ENCODE data around the gene CPB2. TPM values are rescaled to one million over a fixed set of nuclear protein-coding genes. Genes with fewer than 3 reads are reported as not detected.

The CPB2 gene
- polyA plus RNA-seq, 4 donors = 0.16 to 1.8 (median 0.20) TPM

GRCh38 chr13:46057256-46058015, 47.4 kb downstream of the CPB2 start:
- no peak for DNase-seq (ENCODE audit: low read depth in 4 of 4, low spot score in 2 of 4)

DNA sequence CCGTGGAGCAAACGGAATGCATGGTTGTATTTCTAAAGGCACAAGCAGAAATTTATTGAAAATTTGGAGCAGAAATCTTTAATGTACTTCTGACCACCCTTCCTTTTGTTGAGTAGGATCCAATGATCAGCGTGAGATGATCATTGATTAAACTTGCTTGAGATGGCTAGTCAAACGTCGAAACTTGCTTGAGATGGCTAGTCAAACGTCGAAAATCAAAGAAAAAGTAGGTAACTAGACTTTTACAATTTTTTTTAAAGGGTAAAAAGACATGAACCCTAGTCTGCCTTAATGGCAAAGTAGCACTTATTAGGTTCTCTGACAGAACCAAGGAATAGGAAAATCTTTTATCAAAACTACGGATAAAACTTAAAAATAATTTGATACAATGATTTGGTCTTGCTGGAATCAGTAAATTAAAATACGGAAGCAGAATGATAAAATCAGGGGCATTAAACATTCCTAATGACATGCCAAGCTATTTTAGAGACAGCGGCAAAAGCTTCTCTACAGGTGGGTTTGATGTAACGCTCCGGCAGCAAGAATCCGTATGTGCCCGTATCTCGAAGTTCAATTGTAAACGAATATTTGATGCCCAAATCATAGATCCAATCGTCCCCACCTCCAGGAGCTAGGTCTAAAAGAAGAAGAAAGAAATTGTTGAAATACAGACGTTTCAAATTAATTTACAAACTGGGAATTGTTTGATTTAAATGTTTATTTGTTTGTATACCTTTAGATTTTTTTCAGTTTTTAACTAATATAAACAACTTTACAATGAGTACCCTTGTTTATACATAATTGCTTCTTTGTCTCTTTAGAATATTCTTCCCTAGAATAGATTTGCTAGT, 51.4 kb downstream of the CPB2 start:
- peak in 3 of 4 donors; percentile 9 to 13 (median 11) for DNase-seq (ENCODE audit: low read depth in 4 of 4, low spot score in 2 of 4)

- DNase-seq (ENCODE audit: low read depth in 4 of 4, low spot score in 2 of 4) = peak; percentile 76 to 94 (median 84)
Measured at GRCh38 chr13:46052319-46053161, 52.3 kb downstream of the CPB2 start, which contains the start of gene ZC3H13. Gene ZC3H13, minus strand, starts transcription at chr13:46052746. Its CDS starts 7,239 bp downstream, at chr13:46045507.

- DNase-seq (ENCODE audit: low read depth in 4 of 4, low spot score in 2 of 4) = peak; percentile 13 to 53 (median 26)
Measured at GRCh38 chr13:46051968-46052318, 52.9 kb downstream of the CPB2 start.

DNA sequence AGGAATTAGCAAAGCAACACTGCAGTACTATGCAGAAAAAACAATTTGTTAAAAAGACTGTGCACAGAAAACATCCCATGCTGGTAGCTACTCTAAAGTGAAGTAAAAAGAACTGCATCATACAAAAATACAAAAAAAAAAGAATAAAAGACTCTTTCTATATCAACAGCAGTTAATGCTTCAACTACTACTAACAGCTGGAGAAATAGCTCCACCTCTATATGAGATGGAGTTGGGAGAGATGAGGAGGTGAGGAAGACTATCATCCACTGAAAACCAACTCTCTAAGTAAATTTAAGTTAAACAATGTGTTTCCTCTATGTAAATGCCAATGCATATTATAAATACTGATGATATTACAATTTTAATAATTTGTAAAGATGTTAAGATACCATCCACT, 54.1 kb downstream of the CPB2 start:
- no peak for DNase-seq (ENCODE audit: low read depth in 4 of 4, low spot score in 2 of 4)

GRCh38 chr13:46045424-46045823, 59.4 kb downstream of the CPB2 start:
- no peak for DNase-seq (ENCODE audit: low read depth in 4 of 4, low spot score in 2 of 4)

DNA sequence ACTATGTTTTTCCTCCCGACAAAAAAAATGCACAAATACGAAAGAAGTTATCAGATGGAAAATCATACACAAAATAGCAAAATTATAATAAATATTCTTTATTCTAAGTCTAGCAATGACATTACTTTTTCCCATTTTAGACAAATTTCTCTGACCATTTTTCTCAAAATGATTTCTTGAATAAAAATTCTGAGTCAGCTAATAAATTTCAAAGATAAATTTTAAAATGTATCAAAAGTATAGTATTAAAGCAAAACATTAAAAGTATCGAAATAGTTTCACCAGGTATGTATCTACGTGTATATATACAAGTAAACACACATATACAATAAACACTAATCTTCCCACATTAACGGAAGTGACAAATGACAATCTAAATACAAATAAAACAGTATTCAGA, 61.2 kb downstream of the CPB2 start:
- DNase-seq (ENCODE audit: low read depth in 4 of 4, low spot score in 2 of 4) = no peak

- no peak for DNase-seq (ENCODE audit: low read depth in 4 of 4, low spot score in 2 of 4)
Measured at GRCh38 chr13:46041419-46041839, 63.4 kb downstream of the CPB2 start.

DNA sequence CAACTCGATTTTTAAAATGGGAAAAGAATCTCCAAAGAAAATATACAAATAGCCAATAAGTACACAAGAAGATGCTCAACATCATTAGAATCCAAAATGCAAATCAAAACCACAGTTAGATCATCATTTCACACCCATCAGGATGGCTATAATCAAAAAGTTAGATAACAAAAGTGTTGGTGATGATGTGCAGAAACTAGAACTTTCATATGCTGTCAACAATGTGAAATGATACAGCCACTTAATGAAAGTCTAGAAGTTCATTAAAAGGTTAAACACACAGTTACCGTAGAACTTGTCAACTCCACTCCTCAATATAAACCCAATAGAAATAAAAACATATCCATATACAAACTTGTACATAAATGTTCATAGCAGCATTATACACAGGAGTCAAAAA, 64.1 kb downstream of the CPB2 start:
- DNase-seq (ENCODE audit: low read depth in 4 of 4, low spot score in 2 of 4) = no peak

- DNase-seq (ENCODE audit: low read depth in 4 of 4, low spot score in 2 of 4) = no peak
Measured at GRCh38 chr13:46039411-46040182, 65.2 kb downstream of the CPB2 start.

- no peak for DNase-seq (ENCODE audit: low read depth in 4 of 4, low spot score in 2 of 4)
Measured at GRCh38 chr13:46038296-46038695, 66.5 kb downstream of the CPB2 start.

DNA sequence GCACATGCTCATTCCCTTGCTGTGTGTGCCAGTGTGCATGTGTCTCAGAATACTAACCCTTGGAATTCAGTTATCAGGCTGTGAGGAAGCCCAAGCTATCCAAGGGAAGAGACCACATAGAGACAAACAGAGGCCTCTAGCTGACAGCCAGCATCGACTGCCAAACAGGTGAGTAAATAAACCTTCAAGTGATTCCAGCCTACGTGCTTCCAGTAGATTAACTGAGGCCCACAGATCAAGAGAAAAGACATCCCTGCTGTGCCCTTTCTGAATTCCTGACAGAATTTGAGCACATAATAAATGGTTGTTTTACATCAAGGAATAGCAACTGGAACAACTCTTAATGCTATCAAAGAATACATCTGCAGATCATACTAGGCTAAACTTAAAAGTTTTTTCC, 69.8 kb downstream of the CPB2 start:
- no peak for DNase-seq (ENCODE audit: low read depth in 4 of 4, low spot score in 2 of 4)

DNA sequence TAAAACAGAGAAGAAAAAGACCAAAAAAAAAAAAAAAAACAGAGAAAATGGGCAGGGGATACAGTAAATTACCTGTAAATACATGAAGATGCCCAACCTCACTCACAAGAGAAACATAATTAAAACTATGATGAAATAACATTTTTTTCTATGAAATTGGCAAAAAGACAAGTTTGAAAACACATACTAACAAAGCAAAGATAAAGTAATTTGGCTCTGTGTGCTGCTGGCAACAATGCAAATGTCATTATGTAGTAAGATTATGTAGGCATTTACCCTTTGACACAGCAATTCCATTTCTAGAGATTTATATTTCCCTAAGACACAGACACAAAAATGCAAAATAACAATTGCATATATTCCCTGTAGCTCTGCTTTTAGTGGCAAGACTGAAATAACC, 72.5 kb downstream of the CPB2 start:
- no peak for DNase-seq (ENCODE audit: low read depth in 4 of 4, low spot score in 2 of 4)

- no peak for DNase-seq (ENCODE audit: low read depth in 4 of 4, low spot score in 2 of 4)
Measured at GRCh38 chr13:46031581-46032263, 73.1 kb downstream of the CPB2 start.

DNA sequence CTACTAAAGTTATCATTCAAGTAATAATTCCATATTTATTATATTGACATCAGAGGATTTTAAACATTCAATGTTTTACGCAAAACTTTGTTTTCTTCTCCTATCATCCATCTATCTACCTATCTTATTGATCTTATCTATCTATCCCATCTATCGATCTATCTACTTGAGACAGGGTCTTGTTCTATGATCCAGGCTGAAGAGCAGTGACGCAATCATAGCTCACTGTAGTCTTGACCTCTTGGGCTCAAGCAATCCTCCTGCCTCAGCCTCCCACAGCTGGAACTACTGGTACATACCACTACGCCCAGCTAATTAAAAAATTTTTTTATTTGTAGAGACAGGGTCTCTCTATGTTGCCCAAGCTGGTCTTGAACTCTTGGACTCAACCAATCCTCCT, 79.7 kb downstream of the CPB2 start:
- DNase-seq (ENCODE audit: low read depth in 4 of 4, low spot score in 2 of 4) = no peak

DNA sequence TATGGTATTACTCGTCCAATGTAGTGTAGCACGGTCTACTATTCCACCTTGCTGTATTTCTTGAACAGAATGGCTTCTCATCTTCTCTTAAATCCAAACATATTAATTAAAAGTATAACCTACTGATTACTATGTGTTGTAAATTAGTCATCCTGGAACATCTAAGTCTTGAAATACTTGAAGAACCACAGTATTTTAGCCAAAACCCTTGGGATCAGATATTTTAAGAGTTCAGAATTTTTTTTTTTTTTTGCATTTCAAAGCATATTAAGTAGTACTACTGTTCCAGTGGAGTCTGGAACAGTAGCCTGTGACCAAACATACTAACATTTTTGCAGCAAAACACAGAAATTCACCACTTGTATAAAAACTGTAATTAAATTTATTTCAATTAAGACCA, 82.4 kb downstream of the CPB2 start:
- no peak for DNase-seq (ENCODE audit: low read depth in 4 of 4, low spot score in 2 of 4)

DNA sequence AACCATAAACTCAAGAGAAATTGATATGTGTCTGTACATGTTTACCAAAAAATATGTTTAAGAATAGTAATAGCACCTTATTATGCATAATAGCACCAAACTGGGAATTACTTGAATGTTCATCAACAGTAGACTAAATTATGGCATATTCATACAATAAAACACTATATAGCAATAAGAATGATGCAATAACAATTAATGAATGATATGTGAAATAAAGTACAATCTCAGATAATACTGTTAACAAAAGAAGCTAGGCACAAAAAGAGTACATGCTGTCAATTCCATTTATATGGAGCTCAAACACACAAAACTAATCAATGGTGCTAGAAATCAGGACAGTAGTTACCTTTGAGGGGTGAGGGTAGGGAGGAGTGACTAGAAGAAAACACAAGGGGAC, 88.6 kb downstream of the CPB2 start:
- no peak for DNase-seq (ENCODE audit: low read depth in 4 of 4, low spot score in 2 of 4)

DNA sequence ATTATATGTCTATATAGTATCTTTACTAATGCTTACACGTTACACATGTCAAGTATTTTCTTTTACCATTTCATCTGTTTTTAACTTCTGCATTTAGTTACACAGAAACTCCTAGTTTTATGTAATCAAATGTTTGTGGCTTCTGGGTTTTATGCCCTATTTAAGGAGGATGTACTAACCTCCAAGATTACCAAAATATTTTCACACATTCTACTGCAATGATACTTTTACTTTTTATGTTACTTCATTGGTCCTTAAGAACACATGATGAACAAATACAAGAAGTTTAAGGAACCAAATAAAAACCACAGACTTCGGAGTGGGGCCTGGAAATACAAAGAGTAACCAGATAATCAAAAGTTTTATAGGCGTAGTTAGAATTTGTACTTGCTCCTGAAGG, 89.5 kb downstream of the CPB2 start:
- DNase-seq (ENCODE audit: low read depth in 4 of 4, low spot score in 2 of 4) = no peak

DNA sequence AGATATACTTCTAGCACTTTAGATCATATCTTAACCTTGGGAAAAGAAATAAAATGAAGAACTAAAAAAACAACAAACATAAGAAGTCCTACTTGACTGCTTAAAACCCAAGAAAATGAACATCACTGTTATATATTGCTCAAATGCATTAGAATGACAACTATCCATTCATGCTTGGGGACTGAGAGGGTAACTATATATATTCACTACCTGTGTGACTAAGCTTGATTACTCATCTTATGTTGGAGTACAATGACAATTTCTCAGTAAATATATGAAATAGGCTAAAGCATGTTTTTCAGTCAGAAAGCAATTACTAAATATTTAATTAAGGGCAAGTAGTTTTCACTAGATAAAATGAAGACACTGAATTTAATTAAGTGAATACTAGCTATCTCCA, 92.4 kb downstream of the CPB2 start:
- DNase-seq (ENCODE audit: low read depth in 4 of 4, low spot score in 2 of 4) = no peak

- DNase-seq (ENCODE audit: low read depth in 4 of 4, low spot score in 2 of 4) = peak in 1 of 4 donors; percentile 2
Measured at GRCh38 chr13:46010148-46010547, 94.7 kb downstream of the CPB2 start.
